ENCODE results near the gene MORF4L2.

GRCh38 chrX:103686199-103687072 lies at the start of gene MORF4L2:
- peak; percentile 94 for TF ChIP-seq POLR2A (IDR thresholded peaks at IDR 0.05; ENCODE audit: low read depth, low read length)
- peak; percentile 80 for TF ChIP-seq TAF1 (IDR thresholded peaks at IDR 0.05; ENCODE audit: low read depth, low read length)

Measured in GM12891 (cell line).